Astrocyte of the cerebellum (primary cell): ENCODE results near the gene NF2.
A peak's percentile ranks its signal among the peaks of the same experiment; 100 is the strongest.

Source experiments
- DNase-seq: peaks from one replicate; pipeline ENCODE4 v3.0.0-alpha.2; 2011; ENCODE audit warnings: low read depth
- H3K4me3 ChIP-seq: 2 replicates; pipeline ENCODE4 v1.5.1; 2011; ENCODE audit warnings: mild to moderate bottlenecking, low read depth, low read length, moderate library complexity
- CTCF ChIP-seq: IDR thresholded peaks from 2 replicates; pipeline ENCODE4 v1.5.1; 2012; ENCODE audit warnings: low read length, low read depth, moderate library complexity, mild to moderate bottlenecking; ENCODE audit errors: missing control alignments
- in situ Hi-C: cut with HindIII; loops from 2 replicates; pipeline ENCODE4 v1.10.0; 2017; ENCODE audit warnings: low sequenced_read_pairs

NF2 gene

GRCh38 chr22:29704528-29705285, 101.3 kb downstream of the NF2 start:
- in situ Hi-C loops, result no loop called here
- TF ChIP-seq CTCF, result no peak
- H3K4me3 ChIP-seq, result no peak overlapping the region
- DNase-seq, result peak; percentile 50

- DNase-seq, result no peak
- in situ Hi-C loops, result no loop called here
- no peak for TF ChIP-seq CTCF
- H3K4me3 ChIP-seq, result no peak overlapping the region
These were observed 102.2 kb downstream of the NF2 start for GRCh38 chr22:29705651-29706050.

GRCh38 chr22:29706486-29706885, 103.1 kb downstream of the NF2 start:
- in situ Hi-C loops, result no loop called here
- no peak for TF ChIP-seq CTCF
- no peak for DNase-seq
- no peak overlapping the region for H3K4me3 ChIP-seq

- DNase-seq, result no peak
- no peak for TF ChIP-seq CTCF
- in situ Hi-C loops, result no loop called here
- no peak overlapping the region for H3K4me3 ChIP-seq
These were observed 103.6 kb downstream of the NF2 start for GRCh38 chr22:29707010-29707409.

GRCh38 chr22:29707471-29707870, 104.0 kb downstream of the NF2 start:
- no peak for TF ChIP-seq CTCF
- in situ Hi-C loops, result no loop called here
- no peak for DNase-seq
- H3K4me3 ChIP-seq, result no peak overlapping the region

GRCh38 chr22:29710193-29710592, 106.8 kb downstream of the NF2 start:
- no peak for DNase-seq
- in situ Hi-C loops, result no loop called here
- TF ChIP-seq CTCF, result no peak
- no peak overlapping the region for H3K4me3 ChIP-seq
